Kidney tubule cell (primary cell): ENCODE data around the gene UBE2D2.

Experiments
- DNase-seq: peaks from one replicate; pipeline ENCODE4 v3.0.0-alpha.2; 2018; ENCODE audit warnings: low spot score

Gene UBE2D2

DNA sequence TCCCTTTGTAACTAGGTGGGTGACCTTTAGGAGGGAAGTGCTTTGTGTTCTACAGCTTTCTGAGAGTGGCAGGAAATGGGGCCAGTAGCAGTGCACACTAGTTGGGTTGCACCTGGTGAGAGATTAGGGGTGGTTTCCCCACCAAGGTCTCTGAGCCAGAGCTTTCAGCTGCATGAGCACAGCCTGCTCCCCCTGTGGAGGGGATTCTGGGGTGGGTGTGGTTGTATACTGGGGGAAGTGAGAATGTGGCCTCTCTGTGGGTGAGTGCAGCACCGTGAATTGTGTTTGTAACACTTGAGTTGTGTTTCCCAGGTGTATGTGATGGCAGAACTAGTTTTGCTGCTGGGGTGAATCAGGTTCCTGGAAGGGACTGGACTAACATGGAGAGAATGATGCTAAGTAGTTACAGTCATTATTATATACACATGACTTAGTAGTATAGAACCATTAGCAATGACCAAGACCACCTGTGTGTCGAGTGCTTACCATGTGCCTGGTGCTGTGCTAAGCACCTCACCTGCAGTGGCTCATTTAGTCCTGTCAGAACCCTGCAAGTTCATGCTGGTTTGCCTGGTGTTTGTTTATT is 75.2 kb downstream of the UBE2D2 start:
- DNase-seq: peak; percentile 55

DNA sequence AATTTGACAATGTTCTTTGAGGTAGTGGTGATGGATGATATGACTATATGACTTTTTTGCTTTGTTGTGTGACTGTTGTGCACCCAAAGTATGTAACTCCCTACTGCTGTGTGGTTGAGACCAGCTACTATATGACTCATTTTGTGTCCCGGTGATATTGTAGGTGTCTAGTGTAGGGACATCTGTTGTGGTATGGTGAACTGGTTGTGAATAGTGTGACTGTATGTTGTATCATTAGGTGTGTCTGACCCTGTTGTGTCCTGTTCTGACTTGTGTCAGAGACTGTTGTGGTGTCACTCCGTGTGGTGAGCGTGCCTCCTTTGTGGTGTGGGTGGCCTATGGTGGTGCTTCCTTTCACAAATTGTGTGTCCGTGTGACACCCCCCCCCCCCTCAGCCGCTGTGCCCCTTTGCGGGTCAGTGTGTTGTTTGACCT is 75.9 kb downstream of the UBE2D2 start:
- peak; percentile 81 for DNase-seq

DNA sequence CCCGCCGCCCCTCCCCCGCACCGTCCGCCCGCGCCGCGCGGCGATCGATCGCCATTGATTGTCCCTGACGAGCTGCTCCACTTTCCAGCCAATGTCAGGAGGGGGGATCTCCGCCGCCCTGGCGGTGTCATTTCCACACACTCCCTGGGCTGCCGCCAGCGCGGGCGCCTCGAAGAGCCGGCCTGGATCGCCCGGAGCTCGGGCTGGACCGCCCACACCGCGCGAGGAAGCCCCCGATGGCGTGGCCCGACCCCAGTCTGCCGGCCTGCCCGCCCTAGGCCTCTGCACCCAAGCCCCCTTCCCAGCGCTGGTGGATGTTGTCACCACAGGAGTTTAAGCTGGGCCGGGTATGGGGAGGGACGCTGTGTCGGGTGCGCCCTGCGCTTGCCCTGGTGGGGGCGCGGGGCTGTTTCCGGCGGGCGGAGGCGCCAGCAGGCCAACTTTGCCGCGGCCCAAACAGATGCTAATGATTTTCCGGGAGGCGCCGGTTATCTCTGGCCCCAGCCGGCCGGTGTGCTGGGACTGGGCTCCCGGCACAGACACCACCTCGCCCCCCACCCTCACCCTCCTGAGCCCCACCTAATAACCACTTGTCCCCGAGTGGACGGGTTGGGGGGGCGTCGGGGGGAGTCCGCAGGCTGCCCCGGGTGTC is 76.4 kb downstream of the UBE2D2 start:
- DNase-seq: peak; percentile 76

DNA sequence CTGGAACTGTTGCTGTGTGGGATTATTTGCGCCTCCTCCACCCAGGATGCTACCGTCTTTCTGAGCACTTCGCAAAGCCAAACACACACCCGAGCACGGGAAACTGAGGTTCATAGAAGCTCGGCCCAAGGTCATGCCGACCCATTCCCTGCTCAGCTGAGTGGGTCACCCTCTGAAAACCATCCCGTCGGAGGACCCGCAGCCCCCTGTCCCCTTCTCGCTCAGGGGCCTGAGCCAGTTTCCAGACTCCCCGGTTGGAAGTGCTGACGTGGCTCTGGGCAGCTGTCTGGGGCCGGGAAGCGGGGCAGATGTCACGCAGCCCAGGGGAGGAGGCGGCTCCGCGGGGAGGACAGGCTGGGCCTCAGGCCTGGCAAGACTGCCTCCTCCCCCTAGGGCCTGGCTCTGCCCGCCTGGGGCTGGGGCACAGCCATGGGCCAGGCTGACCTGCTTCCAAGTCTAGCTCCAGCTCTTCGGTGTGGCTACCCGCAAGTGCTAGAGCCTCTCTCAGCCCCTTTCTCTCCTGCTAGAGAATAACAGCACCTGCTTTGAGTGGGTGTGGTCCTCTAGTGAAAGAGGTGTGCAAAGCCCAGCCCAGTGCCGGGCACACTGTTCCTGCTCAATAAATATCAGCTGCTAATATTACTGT is 77.1 kb downstream of the UBE2D2 start:
- peak; percentile 89 for DNase-seq

DNA sequence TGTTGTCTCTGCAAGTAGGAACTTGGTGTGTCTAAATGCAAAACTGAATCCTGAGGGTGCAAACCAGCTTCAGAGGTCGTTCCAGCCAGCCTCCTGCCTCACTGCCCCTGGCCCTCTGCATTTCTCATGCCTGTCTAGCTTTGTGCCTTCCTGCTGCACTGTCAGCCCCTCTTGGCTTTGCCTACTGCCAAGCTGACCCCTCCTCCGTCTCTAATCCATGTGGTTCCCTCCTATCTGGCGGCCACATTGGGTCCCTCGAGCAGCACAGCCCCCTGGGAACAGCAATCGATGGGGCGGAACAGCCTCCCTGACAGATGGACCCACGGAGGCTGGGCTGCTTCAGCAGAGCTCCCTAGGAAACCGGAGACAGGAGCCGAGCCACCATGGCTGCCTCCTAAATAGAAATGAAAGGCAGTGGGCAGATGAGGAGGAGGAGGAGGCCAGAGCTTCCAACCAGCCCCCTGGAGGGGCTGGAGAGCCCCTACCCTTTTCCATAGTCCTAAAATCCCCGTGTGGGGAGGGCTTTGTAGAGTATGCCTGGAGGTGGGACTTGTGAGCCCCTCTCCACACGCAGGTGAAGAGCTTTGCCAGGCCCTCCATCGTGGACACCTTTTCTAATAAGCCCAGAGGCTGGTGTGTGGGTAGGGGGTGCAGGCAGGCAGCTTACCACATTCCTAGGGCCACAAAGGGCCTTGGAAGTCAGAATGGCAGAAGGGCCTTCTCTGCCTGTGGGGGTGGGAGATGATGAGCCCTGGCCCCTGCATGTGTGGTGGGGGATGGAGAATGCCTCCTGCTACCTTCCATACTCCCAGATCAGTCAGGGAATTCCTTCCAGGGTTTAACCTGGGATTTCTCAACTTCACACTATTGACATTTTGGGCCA is 77.8 kb downstream of the UBE2D2 start:
- no peak for DNase-seq

DNA sequence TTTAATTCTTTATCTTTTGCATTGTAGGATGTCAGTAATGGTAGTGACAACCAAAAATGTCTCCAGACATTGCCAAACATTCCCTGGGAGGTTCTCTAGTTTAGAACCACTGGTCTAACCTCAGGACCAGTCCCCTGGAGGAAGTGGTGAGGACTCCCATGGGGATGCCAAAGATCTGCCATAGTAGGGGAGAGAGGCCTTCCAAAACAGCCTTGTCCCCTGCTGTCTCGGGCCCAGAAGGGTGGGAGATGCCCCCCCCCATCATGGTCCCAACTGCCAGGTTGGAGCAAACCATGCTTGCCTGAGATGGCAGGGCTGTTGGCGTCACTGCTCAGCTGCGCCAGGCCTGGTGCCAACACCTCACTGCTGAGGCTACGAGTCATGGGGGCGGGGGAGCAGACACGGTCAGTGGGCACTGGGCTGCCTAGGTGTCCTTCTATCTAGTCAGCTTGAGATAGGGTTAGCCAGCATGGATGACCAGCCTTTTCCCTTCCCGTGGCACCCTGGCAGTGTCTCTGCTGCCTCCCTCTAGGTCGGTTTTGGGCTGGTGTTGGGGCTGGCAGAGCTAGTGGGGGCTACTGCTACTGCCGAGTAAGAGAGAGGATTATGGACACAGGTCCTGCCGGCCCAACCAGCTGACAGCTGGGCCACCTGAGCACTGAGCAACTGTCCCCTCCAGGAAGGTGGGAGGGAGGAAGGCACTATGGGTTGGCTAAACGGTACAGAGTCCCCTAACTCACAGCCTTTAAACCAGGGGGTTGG is 78.7 kb downstream of the UBE2D2 start:
- peak; percentile 81 for DNase-seq

DNA sequence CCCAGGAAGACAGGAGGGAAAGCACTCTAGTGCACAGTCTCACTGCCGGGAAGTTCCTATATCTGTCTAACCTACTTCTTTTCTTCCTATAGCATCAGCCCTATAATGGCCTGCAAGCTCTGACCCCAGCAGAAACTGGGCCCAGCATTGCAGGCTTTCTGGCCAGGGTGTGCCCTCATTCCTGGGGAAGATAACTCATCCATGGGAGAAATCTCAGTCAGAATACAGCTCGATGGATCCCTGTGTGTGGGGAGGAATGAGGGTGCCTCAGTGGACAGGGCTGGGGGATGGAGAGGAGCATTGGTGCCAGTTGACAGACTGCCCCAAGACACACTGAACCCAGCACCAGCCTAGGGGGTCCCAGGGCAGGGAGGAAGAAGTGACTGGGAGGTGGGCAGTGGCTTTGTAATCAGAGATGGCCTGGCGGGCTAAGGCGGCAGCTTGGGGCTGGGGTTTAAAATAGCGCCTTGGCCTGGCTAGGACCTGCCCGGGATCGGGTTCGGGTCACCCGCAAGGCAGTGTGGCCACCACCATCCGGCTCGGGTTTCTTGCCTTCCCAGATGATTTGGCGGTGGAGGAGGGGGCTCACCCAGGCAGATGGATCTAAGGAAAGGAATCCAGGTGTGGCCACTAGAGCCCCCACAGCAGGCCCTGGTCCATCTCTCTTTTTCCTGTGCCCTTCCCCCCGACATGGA is 79.4 kb downstream of the UBE2D2 start:
- no peak for DNase-seq

DNA sequence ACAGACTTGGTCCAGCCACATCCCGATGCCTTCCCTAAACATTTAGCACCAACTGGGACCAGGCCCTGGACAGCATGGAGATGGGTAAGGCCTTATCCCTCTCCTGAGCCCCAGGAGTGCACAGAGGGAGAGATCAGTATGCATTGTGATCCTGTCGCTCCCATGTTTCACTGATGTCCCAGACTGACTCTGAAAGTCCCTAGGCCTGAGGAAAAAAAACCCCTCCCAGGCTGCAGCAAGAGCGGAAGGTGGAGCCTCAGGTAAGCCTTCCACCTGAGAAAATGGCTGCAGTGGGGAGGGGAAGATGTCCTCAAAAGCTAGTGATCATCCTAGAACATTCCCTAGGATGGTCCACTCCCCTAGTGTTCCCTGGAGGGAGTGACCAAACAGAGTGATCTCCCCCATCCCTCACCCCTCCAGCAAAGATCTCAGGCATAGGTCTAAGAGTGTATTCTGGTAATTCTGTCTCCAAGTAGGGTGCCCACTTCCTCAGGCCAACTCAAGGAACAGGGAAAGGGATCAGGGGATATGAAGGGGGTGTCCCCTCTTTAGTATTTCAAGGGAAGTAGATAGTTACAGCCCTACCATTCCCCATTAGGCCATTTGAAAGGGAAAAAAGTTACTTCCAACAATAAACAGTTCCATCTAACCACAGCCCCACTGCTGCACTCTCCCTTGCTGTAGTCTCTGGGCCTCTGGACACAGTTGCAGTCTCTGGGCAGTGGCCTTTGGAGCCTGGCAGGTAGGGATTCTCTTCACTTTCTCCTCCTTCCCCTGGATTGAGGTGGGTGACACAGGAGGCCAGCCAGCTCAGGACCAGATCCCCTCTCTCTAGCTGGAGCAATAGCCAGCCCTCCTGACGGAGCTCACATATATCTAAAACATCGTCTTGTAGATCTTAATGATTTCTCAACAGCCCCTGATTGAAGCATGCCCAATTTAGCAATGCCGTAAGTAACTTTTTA is 80.3 kb downstream of the UBE2D2 start:
- DNase-seq: no peak

DNA sequence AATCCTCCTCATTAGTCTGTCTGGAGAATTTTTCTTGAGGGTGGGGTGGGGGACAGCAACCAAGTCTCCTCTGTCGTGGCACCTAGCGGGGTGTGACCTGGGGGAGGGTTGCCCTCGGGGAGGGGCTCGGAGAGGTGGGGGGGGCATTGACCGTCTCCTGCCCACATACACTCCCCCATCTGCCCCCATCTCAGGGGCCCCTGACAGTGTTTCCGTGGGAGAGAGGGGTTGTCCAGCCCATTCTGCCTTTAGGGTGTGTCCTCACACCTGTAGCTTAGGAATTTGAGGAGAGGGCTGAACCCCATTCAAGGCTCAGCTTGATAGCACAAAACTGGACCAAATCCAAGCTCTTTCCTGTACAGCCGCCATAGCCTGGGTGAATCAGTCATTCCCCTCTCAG is 81.1 kb downstream of the UBE2D2 start:
- DNase-seq: no peak

DNA sequence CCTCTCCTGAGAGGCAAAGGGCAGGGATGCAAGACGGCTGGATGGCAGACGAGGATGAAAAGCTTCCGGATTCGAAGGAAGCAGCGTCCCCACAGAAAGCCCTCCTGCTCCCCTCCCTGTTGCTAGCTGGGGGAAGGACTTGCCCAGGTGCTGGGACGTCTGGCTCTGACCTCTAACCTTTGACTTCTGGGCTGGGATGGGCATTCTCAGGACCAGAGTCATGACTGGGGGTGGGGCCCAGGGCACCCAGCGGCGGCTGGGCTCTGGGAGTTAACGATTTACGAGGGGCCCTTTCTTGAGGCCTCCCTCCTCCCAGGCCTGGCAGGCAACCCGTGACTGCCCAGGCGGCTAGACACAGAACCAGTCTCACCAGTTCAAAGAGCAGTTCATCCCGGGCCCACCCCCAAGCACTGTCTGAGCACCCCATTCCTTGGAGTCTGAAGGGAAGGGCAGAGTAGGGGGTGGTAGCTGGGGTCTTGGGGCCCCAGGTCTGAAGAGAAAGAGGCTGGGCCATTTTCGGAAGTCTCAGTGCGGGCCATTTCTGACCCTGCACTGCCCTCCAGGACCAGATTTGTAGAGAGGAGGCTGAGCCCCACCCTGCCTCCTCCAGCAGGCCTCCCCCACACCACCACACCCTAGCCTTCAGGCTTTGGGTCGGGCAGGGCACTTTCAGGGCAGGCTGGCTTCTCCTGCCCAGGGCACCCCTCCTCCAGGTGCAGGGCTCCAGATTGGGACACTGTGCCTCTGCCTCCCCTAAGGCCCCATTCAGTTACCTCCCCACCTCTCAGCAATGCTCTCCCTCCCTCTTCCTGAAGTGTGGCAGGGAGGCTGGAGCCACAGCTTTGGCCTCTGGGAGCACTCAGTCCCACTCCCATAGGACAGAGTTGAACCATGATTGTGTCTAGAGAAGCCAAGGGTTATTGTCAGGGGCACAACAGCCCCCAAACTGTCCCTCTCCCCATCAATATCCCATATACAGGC is 82.0 kb downstream of the UBE2D2 start:
- DNase-seq: peak; percentile 85

DNA sequence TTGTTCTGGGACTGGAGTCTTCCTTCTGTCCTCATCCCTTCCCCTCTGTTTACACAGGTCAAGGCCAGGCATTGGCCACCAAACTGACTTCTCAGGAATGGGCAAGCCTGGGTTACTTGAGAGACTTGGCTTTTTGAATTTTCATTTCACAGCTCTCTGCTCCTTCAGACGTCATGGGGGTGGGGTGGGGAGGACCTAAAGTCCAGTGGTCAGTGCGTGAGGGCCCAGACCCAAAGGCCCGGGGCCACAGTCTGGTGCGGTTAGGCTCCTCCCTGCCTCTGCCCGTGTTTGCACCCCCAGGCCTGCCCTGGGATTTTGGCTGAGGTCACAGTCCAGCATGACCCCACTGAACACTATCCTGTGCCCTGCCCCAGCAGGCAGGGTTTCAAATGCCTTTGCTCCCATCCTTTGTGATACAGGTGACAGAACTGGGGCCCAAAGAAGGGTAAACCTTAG is 82.9 kb downstream of the UBE2D2 start:
- no peak for DNase-seq

DNA sequence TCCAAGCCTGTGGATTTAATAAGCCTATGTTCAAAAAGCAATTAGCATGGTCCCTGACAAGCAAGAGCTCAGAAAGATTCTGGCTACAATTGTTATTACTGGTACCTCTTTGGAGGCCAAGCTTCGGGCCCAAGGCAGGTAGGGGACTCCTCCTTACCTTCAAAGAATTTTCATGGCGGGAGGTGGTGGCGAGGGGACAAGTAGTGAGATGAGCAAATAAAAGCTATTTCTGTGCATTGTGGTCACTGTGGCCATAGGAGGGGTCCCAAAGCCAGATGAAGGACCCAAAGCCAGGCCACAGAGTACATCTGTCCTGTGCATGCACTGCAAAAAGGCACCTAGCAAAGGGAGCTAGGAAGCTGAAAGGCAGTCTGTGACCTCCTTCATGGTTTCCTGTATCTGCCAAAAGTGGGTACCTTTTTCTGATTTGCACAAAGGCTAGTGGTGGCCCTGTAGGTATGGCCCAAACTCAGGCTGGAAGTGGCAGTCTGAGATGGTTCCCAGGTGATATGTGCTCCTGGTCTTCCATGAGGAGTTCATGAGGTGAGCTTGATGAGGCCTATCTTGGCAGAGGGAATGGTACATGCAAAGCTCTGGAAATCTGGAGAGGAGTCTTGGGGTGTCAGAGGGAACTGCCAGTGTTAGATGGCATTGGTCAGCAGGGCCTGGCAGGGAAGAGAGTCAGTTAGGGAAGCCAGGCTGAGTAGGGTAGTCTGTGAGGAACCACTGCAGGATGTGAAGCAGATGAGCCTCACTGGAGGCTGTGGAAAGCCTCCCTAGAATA is 83.7 kb downstream of the UBE2D2 start:
- no peak for DNase-seq

DNA sequence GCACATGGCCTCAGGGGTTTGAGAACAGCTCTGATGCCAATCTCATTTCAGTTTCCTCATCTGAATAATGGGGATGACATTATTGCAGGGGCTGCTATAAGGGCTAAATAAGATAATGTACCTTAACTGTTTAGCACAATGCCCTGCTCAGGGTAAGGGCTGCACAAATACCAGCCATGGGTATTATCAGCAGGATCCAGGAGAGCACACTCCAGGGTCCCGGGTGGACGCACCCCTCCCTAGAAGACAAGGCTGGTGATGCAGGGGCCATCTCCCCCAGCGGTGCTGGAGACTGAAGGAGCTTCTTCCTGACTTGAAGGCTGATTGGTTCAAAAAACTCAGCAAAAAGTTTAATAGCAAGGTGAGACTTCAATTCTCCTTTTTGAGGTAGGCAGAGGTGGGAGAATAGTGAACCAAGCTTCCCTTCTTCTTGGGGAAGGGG is 84.3 kb downstream of the UBE2D2 start:
- DNase-seq: no peak

DNA sequence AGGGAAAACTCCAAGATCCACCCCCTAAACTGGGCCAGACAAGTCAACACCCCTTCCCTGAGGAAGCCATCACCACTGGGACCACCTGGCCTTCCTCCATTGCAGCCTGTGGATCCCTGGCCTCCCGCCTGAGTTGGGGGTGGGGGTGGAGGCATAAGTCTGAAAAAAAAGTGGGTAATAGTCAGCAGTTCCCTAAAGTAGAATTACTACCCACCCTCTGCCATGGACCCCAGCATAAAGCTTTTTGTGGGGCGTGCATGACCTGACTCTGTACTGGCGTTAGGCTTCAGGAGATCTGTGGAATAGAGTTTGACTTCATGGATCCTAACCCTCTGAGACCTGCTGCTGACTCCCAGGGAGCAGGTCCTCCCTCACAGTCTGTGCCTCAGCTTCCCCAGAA is 85.0 kb downstream of the UBE2D2 start:
- no peak for DNase-seq

DNA sequence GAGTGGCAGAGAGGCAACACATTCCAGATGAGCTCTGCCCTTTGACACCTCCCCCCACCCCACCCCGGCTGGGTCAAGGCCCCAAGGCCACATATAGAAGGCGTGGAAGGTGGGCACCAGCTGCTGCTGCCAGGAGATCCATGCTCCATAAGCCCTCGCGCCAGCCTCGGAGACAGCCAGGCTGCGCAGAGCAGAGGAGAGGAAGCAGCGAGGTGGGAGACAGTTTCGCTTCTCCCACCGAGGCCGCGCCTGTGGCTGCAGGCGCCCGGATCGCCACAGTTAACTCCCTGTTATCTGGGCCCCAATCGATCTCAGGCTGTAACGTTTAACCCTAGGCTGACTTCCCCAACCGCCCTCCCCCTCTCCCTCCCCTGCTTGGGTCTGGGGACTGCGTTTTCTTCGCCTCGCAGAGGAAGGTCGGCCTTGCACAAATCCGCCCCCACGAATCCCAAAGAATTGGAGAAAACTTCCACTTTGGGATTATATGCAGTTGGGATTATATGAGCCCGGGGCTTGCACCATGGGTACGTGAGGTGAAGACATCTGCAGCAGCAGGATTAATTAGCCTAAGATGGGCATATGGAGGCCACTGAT is 85.9 kb downstream of the UBE2D2 start:
- DNase-seq: peak; percentile 4

DNA sequence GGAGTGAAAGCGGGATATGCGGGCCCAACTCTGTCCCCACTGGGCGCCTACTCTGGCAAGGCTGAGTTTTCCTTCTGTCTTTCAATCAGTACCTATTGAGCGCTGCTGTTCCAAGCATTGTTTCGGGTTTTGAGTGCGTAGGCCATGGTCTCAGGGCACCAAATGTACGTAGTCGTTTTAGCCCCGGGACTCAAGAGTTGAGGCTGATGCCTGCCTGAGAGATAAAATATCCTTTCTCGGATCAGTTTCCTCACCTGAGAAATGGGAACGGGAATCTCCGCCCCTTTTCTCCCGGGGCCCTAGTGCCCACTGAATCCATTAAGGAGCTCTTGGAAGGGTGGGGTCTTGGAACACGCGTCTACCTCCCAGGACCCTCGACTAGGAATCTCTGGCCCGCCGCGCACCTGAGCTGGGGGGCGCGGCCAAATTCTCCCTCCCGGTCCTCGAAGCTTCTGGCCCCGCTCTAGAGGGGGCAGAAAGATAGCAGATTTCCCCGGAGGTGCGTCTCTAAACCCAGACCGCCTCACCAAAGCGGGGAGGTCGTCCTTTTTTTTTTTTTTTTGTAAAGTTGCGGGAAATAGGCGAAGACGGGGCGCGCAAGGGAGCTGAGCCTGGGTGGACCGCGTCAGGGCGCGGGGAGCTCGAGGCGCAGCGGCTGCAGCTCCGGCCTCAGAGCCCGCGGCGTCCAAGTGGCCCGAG is 86.5 kb downstream of the UBE2D2 start:
- DNase-seq: no peak
